ENCODE results near the gene RUNX1. TPM values are rescaled to one million over a fixed set of nuclear protein-coding genes. Genes with fewer than 3 reads are reported as not detected.

The RUNX1 gene
- polyA plus RNA-seq, 3 donors = 6.2 to 49.7 (median 8.7) TPM

DNA sequence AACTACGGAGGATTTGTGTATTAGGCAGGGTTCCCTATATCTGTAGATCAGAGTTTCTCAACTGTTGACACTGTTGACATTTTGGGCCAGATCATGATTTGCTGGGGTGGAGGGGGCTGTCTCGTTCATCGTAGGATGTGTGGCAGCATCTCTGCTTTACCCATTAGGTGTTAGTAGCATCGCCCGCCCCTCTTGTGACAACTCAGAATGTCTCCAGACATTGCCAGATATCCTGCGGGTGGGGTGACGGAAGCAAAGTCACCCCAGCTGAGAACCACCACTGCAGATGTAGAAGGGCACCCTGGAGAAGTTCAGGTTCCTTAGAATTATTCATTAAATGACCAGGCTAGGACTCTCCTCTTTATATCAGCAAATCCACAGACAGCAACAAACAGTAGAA is 254.4 kb downstream of the RUNX1 start:
- Histone ChIP-seq H3K4me2 (replicated peaks; ENCODE audit: extremely low read depth, low read length, poor library complexity, severe bottlenecking) (no peak overlapping the region), H3K27me3 (ENCODE audit: control insufficient read depth in 2 of 2, insufficient read depth in 2 of 2, low read length in 2 of 2) (no peaks in the 10 kb centered on the region), H4K20me1 (ENCODE audit: insufficient read depth, low read length) (peaks cover 67% of the 10 kb centered on the region), H3K4me3 (replicated peaks in 1 of 3; ENCODE audit: low read depth in 2 of 3, low read length in 3 of 3) (no peak overlapping the region), H3K27ac (ENCODE audit: low read depth in 1 of 2, low read length in 2 of 2) (peak overlapping the region in 1 of 2 donors; percentile 60), H3K9me3 (replicated peaks in 1 of 2; ENCODE audit: control insufficient read depth in 1 of 2, insufficient read depth in 1 of 2, low read length in 2 of 2) (no peaks in the 10 kb centered on the region), H3K79me2 (ENCODE audit: insufficient read depth, low read length) (peaks cover 41% of the 10 kb centered on the region), H2AFZ (ENCODE audit: insufficient read depth, low read depth, low read length, poor library complexity, severe bottlenecking) (no peak overlapping the region), H3K9ac (ENCODE audit: insufficient read depth, low read length, poor library complexity, severe bottlenecking) (no peak overlapping the region), H3K36me3 (replicated peaks in 1 of 2; ENCODE audit: control insufficient read depth in 1 of 2, insufficient read depth in 2 of 2, low read length in 2 of 2) (peaks cover 82 to 91% of the 10 kb centered on the region in 2 donors), H3K4me1 (ENCODE audit: control insufficient read depth in 1 of 2, insufficient read depth in 2 of 2, low read length in 2 of 2) (no peaks in the 10 kb centered on the region)
- peaks cover 76 to 86% of the 10 kb centered on the region in 2 donors for H3K36me3 Mint-ChIP-seq
- peak overlapping the region in 5 of 7 donors; percentile 20 to 85 (median 35) for H3K27ac Mint-ChIP-seq
- no peak for TF ChIP-seq CTCF (IDR thresholded peaks at IDR 0.05)
- no peak for DNase-seq
- intact Hi-C loops (cut with micrococcal nuclease) = no loop called here
- WGBS (ENCODE audit: insufficient coverage) = 98% methylated on average over 4 of the region's 7 CpGs
- no peaks in the 10 kb centered on the region for H3K4me1 Mint-ChIP-seq
- H3K27me3 Mint-ChIP-seq (ENCODE audit: low read depth in 3 of 3) = no peaks in the 10 kb centered on the region
- H3K9me3 Mint-ChIP-seq = peaks cover 0 to 4% (median 0%) of the 10 kb centered on the region in 7 donors
- H3K4me3 Mint-ChIP-seq = no peak overlapping the region

- no peak for DNase-seq
- no peak overlapping the region for H3K4me3 ChIP-seq (replicated peaks in 1 of 3; ENCODE audit: low read depth in 2 of 3, low read length in 3 of 3)
- Mint-ChIP-seq H3K4me3 (no peak overlapping the region), H3K27me3 (ENCODE audit: low read depth in 3 of 3) (no peaks in the 10 kb centered on the region), H3K9me3 (peaks cover 0 to 4% (median 0%) of the 10 kb centered on the region in 7 donors), H3K36me3 (peaks cover 77 to 88% of the 10 kb centered on the region in 2 donors), H3K4me1 (peaks cover 8% of the 10 kb centered on the region), H3K27ac (no peak overlapping the region)
- TF ChIP-seq CTCF (IDR thresholded peaks at IDR 0.05) = no peak
- no peaks in the 10 kb centered on the region for H3K4me1 ChIP-seq (ENCODE audit: control insufficient read depth in 1 of 2, insufficient read depth in 2 of 2, low read length in 2 of 2)
- H3K9me3 ChIP-seq (replicated peaks in 1 of 2; ENCODE audit: control insufficient read depth in 1 of 2, insufficient read depth in 1 of 2, low read length in 2 of 2) = no peaks in the 10 kb centered on the region
- peaks cover 33% of the 10 kb centered on the region for H3K79me2 ChIP-seq (ENCODE audit: insufficient read depth, low read length)
- peaks cover 75 to 89% of the 10 kb centered on the region in 2 donors for H3K36me3 ChIP-seq (replicated peaks in 1 of 2; ENCODE audit: control insufficient read depth in 1 of 2, insufficient read depth in 2 of 2, low read length in 2 of 2)
- no peak overlapping the region for H2AFZ ChIP-seq (ENCODE audit: insufficient read depth, low read depth, low read length, poor library complexity, severe bottlenecking)
- WGBS (ENCODE audit: insufficient coverage) = no CpG with 5 or more reads among the region's 6 CpGs
- peaks cover 67% of the 10 kb centered on the region for H4K20me1 ChIP-seq (ENCODE audit: insufficient read depth, low read length)
- no peak overlapping the region for H3K27ac ChIP-seq (ENCODE audit: low read depth in 1 of 2, low read length in 2 of 2)
- no peaks in the 10 kb centered on the region for H3K27me3 ChIP-seq (ENCODE audit: control insufficient read depth in 2 of 2, insufficient read depth in 2 of 2, low read length in 2 of 2)
- H3K4me2 ChIP-seq (replicated peaks; ENCODE audit: extremely low read depth, low read length, poor library complexity, severe bottlenecking) = no peak overlapping the region
- intact Hi-C loops (cut with micrococcal nuclease) = no loop called here
- H3K9ac ChIP-seq (ENCODE audit: insufficient read depth, low read length, poor library complexity, severe bottlenecking) = no peak overlapping the region
Observed at GRCh38 chr21:34793471-34793870, 255.6 kb downstream of the RUNX1 start.
